OCI-LY7 (cell line): ENCODE results near the gene NANP.

Experiments
- CTCF ChIP-seq: fragments of 200-600 bp; sonication (generic); conservative IDR thresholded peaks from 2 replicates; pipeline ENCODE4 v1.5.1; 2014; ENCODE audit warnings: mild to moderate bottlenecking, antibody characterized with exemption, low read length, moderate library complexity, mixed read lengths
- EZH2phosphoT487 ChIP-seq: fragments of 200-600 bp; sonication (generic); IDR thresholded peaks from 2 replicates; pipeline ENCODE4 v1.6.1; 2018; ENCODE audit warnings: low read depth, borderline replicate concordance, mild to moderate bottlenecking, mixed run types, antibody characterized with exemption, low read length, moderate library complexity, mixed read lengths

GRCh38 chr20:25571240-25571639, 52.6 kb downstream of the NANP start:
- no peak for TF ChIP-seq CTCF
- no peak for TF ChIP-seq EZH2phosphoT487
